GM21381 (cell line): ENCODE data around the gene BAG1.
A peak's percentile ranks its signal among the peaks of the same experiment; 100 is the strongest.

Experiments used
- ATAC-seq: cut with Tn5 transposase; IDR thresholded peaks from one replicate; pipeline ENCODE4 v1.9.1; 2021; ENCODE audit warnings: mild to moderate bottlenecking, moderate library complexity; ENCODE audit not compliant: unreplicated experiment

BAG1 gene

DNA sequence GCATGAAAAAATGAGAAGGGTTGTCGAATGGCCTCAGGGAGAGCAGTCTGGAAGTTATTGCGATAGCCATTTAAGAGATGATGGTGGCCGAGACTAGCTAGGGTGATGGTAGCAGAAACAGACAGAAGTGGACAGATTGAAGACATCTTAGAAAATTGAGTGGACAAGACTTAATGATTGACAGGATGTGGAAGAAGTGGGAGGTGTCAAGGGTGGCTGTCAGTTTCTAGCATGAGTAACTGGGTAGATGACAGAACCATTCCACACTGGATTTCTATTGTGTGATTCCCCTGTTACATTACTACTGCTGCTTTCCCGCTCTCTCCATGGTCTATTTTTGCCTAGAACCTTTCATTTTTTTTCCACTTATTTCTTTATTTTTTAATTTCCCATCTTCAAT is 13.0 kb upstream of the BAG1 start:
- no peak for ATAC-seq

DNA sequence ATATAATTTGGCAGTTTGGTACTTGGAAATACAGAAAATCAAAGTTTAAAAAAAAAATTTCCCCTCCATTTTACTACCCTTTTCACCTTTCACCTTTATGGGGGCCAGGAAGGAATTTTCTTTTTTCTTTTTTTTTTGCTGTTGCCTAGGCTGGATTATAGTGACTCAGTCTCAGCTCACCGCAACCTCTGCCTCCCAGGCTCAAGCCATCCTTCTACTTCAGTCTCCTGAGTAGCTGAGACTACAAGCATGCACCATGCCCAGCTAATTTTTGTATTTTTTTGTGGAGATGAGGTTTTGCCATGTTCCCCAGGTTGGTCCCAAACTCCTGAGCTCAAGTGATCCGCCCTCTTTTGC is 9.4 kb upstream of the BAG1 start:
- ATAC-seq: no peak

GRCh38 chr9:33273266-33273971 is 8.9 kb upstream of the BAG1 start:
- no peak for ATAC-seq

DNA sequence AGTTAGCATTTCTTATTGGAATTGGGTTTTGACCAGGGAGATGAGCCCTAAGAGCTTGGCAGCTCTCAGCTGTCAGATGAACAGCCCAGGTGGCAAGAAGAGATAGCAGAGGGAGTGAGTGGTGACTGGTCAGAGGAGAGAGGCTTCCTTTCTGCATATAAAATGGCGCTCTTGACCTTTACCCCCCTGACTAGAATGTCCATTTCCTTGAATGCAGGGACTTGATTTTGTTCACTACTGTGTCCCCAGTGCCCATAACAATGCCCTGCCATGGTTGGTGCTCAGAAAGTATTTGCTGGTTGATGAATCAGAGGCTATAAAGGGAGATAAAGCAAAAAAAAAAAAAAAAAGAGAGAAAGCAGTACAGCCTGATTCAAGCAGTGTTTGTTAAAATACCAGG is 7.6 kb upstream of the BAG1 start:
- ATAC-seq: no peak

GRCh38 chr9:33270146-33270545 is 5.6 kb upstream of the BAG1 start:
- no peak for ATAC-seq

- no peak for ATAC-seq
Observed at GRCh38 chr9:33267151-33267767, 2.8 kb upstream of the BAG1 start.

GRCh38 chr9:33265211-33265865 is 830 bp upstream of the BAG1 start:
- ATAC-seq: no peak

GRCh38 chr9:33264003-33264472 is 470 bp downstream of the BAG1 start:
- ATAC-seq: peak; percentile 23

DNA sequence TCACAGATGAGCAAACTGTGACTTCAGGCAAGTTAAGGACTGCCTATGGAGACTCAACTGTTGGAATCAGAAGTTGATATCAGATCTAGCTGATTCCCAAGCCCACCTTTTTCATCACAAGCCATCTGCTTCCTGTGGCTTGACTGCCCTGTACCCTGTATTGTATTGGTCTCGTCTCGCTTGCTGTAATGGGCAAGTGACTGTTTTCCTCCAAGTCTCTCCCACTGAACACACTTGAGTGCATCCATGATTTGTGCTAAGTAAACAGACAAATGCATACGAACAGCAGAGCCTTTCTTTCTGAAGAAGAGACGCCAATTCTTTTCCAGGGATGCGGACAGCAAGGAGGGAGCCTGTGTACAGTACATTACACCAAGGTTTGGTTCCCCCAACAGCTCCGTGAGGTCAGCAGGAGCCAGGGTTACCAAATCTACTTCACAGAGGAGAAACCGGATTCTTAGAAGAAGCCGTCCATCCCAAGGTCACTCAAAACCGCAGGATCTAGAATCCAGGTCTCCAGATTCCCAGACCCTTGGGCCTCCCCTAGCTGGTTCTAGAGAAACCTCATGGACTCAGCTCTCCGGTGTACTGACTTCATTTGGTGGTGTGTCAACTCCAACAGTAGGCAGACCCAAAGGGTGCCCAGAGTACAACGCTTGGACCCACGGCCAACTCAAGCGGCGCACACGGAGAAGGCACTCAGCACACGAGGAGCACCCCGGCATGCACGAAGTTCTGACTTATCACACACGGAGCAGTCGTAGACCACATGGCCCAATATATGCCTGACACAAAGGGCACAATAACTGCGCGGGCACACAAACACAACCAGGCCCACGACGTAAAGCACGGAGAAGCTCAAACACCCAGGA is 1.1 kb downstream of the BAG1 start:
- no peak for ATAC-seq

- no peak for ATAC-seq
Observed at GRCh38 chr9:33260372-33260771, 4.1 kb downstream of the BAG1 start.

DNA sequence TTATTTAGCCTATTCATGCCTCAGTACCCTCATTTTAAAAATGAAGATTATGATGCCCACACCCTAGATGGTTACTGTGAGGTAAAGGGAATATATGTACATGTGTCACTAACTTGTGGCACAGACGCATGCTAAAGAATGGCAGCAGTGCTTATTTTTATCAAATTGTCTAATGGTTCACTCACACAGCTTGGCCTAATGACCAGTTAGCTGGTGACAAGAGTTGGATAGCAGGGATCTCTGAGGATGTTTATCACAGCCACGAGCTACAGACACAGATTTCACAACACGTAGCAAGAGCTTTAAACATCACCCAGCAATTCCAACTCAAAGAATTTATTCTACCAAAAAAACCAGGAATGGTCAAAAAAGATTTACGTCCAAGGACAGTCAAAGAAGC is 7.2 kb downstream of the BAG1 start:
- no peak for ATAC-seq

- no peak for ATAC-seq
Observed at GRCh38 chr9:33256236-33256635, 8.3 kb downstream of the BAG1 start.

GRCh38 chr9:33255471-33255870 is 9.0 kb downstream of the BAG1 start:
- no peak for ATAC-seq

GRCh38 chr9:33255014-33255413 is 9.5 kb downstream of the BAG1 start:
- no peak for ATAC-seq

DNA sequence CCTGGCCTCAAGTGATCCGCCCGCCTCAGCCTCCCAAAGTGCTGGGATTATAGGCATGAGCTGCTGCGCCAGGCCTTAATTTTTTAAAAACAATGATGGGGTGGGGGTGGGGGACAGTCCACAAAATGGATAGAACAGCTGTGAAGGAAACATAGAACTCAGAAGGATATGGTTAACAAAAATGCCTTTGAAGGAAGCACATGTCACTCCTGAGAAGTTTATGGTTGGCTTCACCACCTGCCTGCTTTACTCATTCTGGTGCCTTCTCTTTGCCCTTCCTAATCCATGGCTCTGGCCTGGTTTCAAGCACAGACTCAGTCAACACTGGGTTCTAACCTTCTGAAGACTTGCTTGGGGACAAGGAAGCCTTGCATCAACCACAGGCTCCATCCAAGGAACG is 10.3 kb downstream of the BAG1 start:
- no peak for ATAC-seq

DNA sequence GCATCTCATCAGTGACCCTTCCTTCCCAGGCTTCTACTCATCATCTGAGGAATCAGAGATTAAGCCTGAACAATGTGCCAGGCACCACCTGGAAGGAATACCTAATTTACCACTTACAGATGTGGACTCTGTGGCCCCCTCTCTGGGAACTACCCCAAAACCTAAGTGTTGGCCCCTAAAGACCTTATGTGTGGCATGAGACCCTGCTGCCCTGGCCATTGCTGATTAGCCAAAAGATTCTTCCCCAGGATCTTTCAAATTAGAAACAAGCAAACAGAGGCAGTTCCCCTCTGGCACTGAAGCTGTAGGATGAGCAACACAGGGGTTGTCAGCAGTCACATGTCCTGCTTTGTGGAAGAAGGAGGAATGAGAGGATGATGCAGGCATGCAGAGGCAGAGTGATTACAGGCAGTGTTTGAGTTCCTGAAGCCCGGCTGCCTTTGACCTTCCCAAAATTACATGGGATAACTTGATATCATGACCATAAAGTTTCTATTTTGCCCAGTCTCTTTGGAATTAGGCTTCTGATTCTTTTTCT is 14.0 kb downstream of the BAG1 start:
- ATAC-seq: no peak

DNA sequence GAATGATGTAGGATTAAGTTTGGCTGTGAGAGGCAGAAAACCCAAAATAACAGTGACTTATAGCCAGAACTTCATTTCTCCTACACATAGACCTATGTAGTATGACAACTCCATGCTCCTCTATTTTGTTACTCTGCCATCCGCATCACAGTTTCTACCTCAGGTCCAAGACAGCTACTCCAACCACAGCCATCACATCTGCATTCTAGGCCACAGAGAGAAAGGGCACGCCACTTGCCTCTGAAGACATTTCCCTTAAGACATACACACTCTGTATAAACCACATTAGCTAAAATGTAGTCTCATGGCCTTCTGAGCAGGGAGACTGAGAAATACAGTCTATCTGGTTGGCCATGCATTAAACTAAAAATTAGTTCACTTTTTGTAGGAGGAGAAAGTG is 14.5 kb downstream of the BAG1 start:
- ATAC-seq: no peak

GRCh38 chr9:33249087-33249658 is 15.3 kb downstream of the BAG1 start:
- ATAC-seq: peak; percentile 63

GRCh38 chr9:33248606-33249005 is 15.9 kb downstream of the BAG1 start:
- ATAC-seq: no peak

DNA sequence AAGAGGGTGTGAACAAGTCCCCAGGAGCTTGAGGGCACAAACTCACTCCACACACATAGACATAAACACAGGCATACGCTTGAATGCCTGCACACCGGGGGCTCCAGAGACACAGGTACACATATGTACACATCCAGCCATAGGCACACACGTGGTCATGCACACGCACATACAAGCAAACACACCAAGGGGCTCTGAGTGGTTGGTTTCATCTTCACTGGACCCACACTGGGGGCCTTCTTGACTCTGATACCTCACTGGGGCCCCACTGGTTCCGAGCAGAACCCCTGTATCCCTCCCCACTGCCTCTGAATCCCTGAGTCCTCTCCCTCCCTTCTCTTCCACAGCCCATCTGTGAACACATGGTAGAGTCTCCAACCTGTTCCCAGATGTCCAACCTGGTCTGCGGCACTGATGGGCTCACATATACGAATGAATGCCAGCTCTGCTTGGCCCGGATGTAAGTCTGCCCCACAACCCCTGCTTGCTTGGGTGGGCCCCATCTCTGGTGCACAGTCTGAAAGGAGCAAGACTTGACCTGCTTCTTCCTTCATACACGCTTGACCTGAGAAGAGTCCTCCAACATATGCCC is 18.1 kb downstream of the BAG1 start:
- no peak for ATAC-seq
